HCT116 (cell line): ENCODE results near the gene PTN.

Source experiments
- CTCF ChIP-seq, 3 experiments: fragments of 200-600 bp in 1 of 3; sonication (generic) in 1 of 3; IDR thresholded peaks in 2 of 3; conservative IDR thresholded peaks in 1 of 3; 2 replicates each; pipeline ENCODE4 v1.5.1; 2012 to 2017; ENCODE audit warnings: low read depth in 2 of 3, low read length in 2 of 3, antibody characterized with exemption in 1 of 3, borderline replicate concordance in 1 of 3, control low read depth in 1 of 3, mild to moderate bottlenecking in 1 of 3, mixed read lengths in 1 of 3, mixed run types in 1 of 3, moderate library complexity in 1 of 3; ENCODE audit not compliant: insufficient read depth in 1 of 3
- POLR2AphosphoS5 ChIP-seq: IDR thresholded peaks from 2 replicates; pipeline ENCODE4 v1.6.1; 2011; ENCODE audit warnings: mild to moderate bottlenecking, low read depth, low read length, moderate library complexity
- REST ChIP-seq: IDR thresholded peaks from 2 replicates; pipeline ENCODE4 v1.6.1; 2012; ENCODE audit warnings: low read depth

- TF ChIP-seq CTCF (IDR thresholded peaks at IDR 0.05 in 2 of 3, conservative IDR thresholded peaks at IDR 0.05 in 1 of 3; ENCODE audit: borderline replicate concordance in 1 of 3, insufficient read depth in 1 of 3, low read depth in 2 of 3, low read length in 2 of 3): no peak
- TF ChIP-seq POLR2AphosphoS5: no peak
- TF ChIP-seq REST: no peak
These were observed 37.5 kb downstream of the PTN start for GRCh38 chr7:137305901-137306621.
